Mucosa of rectum (tissue), 2 donors: ENCODE results near the gene KNL1.

Source experiments
- H3K27ac ChIP-seq, 2 donors: one replicate each; pipeline ENCODE4 v1.7.0; 2013; ENCODE audit warnings: inconsistent platforms in 2 of 2, low read depth in 2 of 2, low read length in 2 of 2
- H3K27me3 ChIP-seq, 2 donors: one replicate each; pipeline ENCODE4 v1.7.0; 2013; ENCODE audit warnings: low read length in 2 of 2; ENCODE audit not compliant: control insufficient read depth in 2 of 2, insufficient read depth in 2 of 2
- H3K36me3 ChIP-seq, 2 donors: one replicate each; pipeline ENCODE4 v1.7.0; 2013; ENCODE audit warnings: low read length in 2 of 2; ENCODE audit not compliant: control insufficient read depth in 2 of 2, insufficient read depth in 2 of 2
- H3K4me1 ChIP-seq, 2 donors: one replicate each; pipeline ENCODE4 v1.7.0; 2013; ENCODE audit warnings: low read length in 2 of 2, mild to moderate bottlenecking in 1 of 2; ENCODE audit not compliant: control insufficient read depth in 2 of 2, insufficient read depth in 2 of 2
- H3K4me3 ChIP-seq, 2 donors: one replicate each; pipeline ENCODE4 v1.7.0; 2013; ENCODE audit warnings: low read length in 2 of 2
- H3K9ac ChIP-seq, 2 donors: one replicate each; pipeline ENCODE4 v1.7.0; 2013; ENCODE audit warnings: low read length in 2 of 2, low read depth in 1 of 2, mild to moderate bottlenecking in 1 of 2
- H3K9me3 ChIP-seq, 2 donors: one replicate each; pipeline ENCODE4 v1.7.0; 2013; ENCODE audit warnings: low read length in 2 of 2; ENCODE audit not compliant: control insufficient read depth in 2 of 2
- donor health status: healthy.
- donor health status: Normal muscosa, but diverticular disease.

KNL1 gene

DNA sequence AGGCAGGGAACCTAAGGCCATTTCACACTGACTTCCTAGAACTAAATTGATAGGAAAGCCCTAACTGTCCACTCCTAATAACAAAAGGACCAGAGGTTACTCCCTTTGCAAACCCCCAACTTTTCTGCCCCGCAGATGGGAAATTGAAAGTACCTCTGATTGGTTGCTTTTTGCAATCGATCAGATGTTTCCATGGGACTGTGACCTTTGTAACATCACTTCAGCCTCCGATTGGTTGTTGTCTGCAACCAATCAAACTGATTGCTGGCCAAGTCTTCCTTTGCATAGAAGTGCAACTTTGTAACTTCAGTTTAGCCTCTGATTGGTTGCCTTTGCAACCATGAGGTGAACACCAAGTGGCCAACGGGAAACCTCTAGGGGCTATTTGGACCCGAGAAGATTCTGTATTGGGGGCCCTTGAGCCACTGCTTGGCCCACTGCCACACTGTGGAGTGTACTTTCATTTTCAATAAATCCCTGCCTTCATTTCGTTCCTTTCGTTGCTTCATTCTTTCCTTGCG is 11.3 kb upstream of the KNL1 start:
- H3K27me3 ChIP-seq: no peaks in the 10 kb centered on the region
- peak overlapping the region; percentile 2 to 60 for H3K4me3 ChIP-seq
- H3K9me3 ChIP-seq: no peaks in the 10 kb centered on the region
- H3K9ac ChIP-seq: no peak overlapping the region
- no peaks in the 10 kb centered on the region for H3K4me1 ChIP-seq
- no peak overlapping the region for H3K27ac ChIP-seq
- H3K36me3 ChIP-seq: no peaks in the 10 kb centered on the region

DNA sequence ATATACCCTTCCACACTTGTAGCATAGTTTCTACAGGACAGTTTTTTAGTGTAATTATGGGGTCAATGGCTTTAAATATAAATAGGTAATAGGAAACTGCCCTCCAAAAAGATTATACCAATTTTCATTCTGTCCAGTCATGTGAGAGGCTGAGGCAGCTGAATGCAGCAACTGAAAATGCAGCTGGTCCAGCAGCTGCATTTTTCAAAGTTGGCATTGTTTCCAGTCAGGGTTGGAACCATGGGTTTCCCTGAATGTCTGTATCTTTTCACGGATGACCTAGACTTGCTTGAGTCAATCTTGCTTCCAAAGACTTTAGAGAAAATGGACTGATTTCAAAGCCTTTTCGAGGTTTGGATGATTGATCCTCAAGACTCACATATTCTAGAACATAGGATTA is 9.9 kb upstream of the KNL1 start:
- Histone ChIP-seq H3K4me1 (no peaks in the 10 kb centered on the region), H3K27me3 (no peaks in the 10 kb centered on the region), H3K4me3 (no peak overlapping the region), H3K36me3 (no peaks in the 10 kb centered on the region), H3K9ac (no peak overlapping the region), H3K9me3 (no peaks in the 10 kb centered on the region), H3K27ac (no peak overlapping the region)

DNA sequence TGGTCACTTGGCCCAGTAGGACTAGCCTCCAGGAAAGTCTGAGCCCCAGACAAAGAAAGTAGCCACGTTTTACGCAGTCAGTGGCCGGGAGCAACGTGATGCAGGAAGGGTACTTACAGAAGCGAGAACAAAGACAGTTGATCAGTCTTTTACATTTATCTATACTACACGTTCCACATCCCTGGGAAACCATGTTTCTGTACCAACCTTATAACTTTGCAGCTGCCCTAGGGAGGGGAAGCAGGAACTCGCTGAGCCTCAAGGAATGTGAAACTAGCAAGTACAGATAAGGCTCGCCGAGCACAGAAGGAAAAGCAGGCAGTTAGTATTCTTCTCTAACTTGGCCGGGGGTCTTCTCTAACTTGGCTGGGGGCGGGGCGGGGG is 3.4 kb upstream of the KNL1 start:
- Histone ChIP-seq H3K27ac (no peak overlapping the region), H3K4me3 (no peak overlapping the region)

DNA sequence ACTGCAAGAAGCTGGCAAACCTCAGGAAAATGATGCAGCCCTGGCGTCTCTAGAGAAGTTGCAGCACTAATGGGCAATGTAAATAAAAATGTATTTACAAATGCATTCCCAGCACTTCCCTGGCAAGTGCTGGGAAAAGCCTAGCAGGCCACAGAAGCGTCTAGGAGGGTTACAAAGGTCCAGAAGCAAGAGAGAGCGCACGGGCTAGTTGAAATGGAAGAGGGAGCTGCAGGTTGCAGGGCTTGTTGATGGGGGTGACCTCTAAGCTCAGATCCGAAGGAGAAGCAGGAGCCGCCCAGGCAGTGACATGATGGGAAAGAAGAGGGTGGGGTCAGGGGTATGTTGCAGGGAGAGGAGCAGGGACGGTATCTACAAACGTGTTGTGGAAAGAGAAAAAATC is 2.7 kb upstream of the KNL1 start:
- Histone ChIP-seq H3K9ac (peak overlapping the region in 1 of 2 donors; percentile 38), H3K4me1 (peaks cover 9 to 13% of the 10 kb centered on the region in 2 donors), H3K36me3 (no peaks in the 10 kb centered on the region), H3K4me3 (peak overlapping the region in 1 of 2 donors; percentile 44), H3K27ac (no peak overlapping the region), H3K9me3 (no peaks in the 10 kb centered on the region), H3K27me3 (no peaks in the 10 kb centered on the region)

More for the DNA sequence above, 3.4 kb upstream of the KNL1 start:
- no peaks in the 10 kb centered on the region for H3K36me3 ChIP-seq
- no peaks in the 10 kb centered on the region for H3K9me3 ChIP-seq
- H3K27me3 ChIP-seq: no peaks in the 10 kb centered on the region
- peak overlapping the region in 1 of 2 donors; percentile 38 for H3K9ac ChIP-seq
- peaks cover 9 to 13% of the 10 kb centered on the region in 2 donors for H3K4me1 ChIP-seq

DNA sequence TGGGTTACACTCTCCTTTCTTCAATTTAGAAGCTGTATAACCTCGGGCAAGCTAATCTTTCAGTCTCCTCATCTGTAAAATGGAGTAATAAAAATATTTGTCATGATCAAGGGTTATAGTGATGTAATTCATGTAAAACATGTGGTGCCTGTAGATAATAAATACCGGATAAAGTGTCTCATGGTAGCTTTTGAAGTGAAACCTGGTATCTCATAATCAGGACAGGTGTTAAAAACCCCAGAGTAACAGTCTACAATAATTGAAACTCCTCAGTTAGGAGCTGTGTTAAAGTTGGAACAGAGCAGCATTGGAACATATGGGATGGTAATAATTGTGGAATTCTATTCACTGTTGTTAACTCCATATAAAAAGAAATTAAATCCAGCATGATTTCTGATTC is 884 bp upstream of the KNL1 start:
- Histone ChIP-seq H3K27me3 (no peaks in the 10 kb centered on the region), H3K9ac (no peak overlapping the region), H3K27ac (no peak overlapping the region), H3K4me3 (no peak overlapping the region), H3K36me3 (no peaks in the 10 kb centered on the region), H3K4me1 (peaks cover 9 to 13% of the 10 kb centered on the region in 2 donors), H3K9me3 (no peaks in the 10 kb centered on the region)

DNA sequence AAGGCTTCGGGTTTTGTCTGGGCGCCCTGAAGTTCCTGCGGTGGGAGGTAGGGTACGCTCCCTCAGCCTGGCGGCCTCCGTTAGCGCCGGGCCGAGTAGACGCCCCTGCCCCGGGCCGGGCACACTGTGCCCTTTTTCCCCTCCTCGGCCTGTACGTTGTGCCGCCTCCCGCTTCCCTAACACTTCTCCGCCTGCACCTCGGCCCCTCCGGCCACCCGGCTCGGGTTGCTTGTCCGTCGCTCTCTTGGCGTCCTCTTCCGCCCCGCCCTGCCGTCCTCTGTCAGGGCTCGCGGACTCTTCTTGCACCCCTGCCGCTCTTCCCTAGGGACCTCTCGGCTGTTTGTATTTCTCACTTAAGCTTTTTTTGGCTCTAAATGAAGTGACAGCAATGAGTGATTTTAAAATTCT is 384 bp downstream of the KNL1 start:
- Histone ChIP-seq H3K9ac (peak overlapping the region; percentile 93 to 98), H3K4me1 (peaks cover 9 to 13% of the 10 kb centered on the region in 2 donors)

DNA sequence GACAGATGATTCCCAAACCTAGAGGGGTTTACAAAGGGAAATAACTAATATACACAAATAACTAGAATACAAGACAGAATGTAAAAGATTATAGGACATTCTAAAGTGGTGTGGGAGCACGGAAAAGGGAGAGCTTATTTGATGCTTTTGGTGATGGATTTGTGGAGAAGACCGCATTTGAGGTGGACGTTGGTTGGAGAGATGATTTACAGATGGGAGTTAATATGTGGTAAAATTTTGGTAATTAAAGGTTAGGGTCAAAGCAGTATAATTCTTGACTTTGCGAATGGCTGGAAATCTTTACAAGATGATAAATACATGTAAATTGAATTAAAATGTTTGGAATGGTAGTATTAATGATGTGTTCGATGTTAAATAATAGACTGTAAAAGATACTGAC is 1.2 kb downstream of the KNL1 start:
- Histone ChIP-seq H3K36me3 (no peaks in the 10 kb centered on the region), H3K27ac (no peak overlapping the region), H3K4me3 (peak overlapping the region; percentile 84 to 98), H3K4me1 (peaks cover 9 to 10% of the 10 kb centered on the region in 2 donors), H3K9me3 (no peaks in the 10 kb centered on the region), H3K27me3 (no peaks in the 10 kb centered on the region), H3K9ac (peak overlapping the region in 1 of 2 donors; percentile 93)

More for the DNA sequence above, 384 bp downstream of the KNL1 start:
- Histone ChIP-seq H3K27me3 (no peaks in the 10 kb centered on the region), H3K36me3 (no peaks in the 10 kb centered on the region), H3K27ac (peak overlapping the region; percentile 87 to 93), H3K4me3 (peak overlapping the region; percentile 84 to 98), H3K9me3 (no peaks in the 10 kb centered on the region)

DNA sequence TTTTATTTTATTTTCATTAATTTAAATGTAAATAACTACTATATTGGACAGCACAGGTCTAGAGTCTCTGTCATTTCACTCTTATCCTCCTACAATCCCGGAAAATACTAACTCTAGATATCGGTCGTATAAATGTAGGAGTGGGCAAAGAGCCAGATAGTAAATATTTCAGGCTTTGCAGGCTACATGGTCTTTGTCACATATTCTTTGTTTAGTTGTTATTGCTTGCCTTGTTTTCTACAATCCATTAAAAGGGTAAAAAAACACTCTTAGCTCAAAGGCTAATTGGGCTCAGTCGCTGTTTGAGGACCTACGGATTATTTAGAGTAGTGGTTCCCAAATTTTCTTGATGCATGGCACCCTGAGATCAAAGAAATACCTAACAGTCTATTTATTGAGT is 1.7 kb downstream of the KNL1 start:
- Histone ChIP-seq H3K9ac (no peak overlapping the region), H3K36me3 (no peaks in the 10 kb centered on the region), H3K27me3 (no peaks in the 10 kb centered on the region), H3K4me1 (peaks cover 9% of the 10 kb centered on the region in 2 donors), H3K27ac (no peak overlapping the region), H3K9me3 (no peaks in the 10 kb centered on the region), H3K4me3 (no peak overlapping the region)

DNA sequence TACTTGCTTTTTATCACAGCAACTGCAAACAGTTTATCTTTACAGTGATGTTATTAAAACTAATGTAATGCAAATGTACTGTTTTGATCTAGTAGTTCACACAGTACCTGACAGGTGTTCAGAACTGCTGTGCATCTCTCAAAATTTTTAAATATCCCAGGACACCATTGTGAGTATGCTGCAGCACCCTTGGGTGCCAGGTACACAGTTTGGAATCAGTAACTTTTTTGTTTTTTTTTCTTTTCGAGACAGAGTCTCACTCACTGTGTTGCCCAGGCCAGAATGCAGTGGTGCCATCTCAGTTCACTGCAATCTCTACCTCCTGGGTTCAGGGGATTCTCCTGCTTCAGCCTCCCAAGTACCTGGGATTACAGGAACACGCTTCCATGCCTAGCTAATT is 3.0 kb downstream of the KNL1 start:
- H3K9ac ChIP-seq: no peak overlapping the region

DNA sequence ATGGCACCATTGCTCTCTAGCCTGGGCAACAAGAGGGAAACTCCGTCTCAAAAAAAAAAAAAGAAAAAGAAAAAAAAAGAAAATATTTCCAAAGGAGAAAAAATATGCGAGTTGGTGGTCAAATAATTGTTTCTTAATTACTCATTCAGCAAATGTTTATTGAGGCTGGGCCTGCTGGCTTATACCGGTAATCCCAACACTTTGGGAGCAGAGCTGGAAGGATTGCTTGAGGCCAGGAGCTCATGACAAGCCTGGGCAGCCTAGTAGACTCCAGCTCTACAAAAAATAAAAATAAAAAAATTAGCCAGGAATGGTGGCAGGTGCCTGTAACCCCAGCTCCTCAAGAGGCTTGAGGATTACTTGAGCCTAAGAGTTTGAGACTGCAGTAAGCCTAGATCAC is 4.1 kb downstream of the KNL1 start:
- Histone ChIP-seq H3K9ac (no peak overlapping the region), H3K27me3 (no peaks in the 10 kb centered on the region), H3K9me3 (no peaks in the 10 kb centered on the region), H3K4me1 (peaks cover 6 to 9% of the 10 kb centered on the region in 2 donors), H3K4me3 (no peak overlapping the region), H3K27ac (no peak overlapping the region), H3K36me3 (no peaks in the 10 kb centered on the region)

More for the DNA sequence above, 3.0 kb downstream of the KNL1 start:
- Histone ChIP-seq H3K27ac (no peak overlapping the region), H3K4me3 (no peak overlapping the region), H3K27me3 (no peaks in the 10 kb centered on the region), H3K36me3 (no peaks in the 10 kb centered on the region), H3K9me3 (no peaks in the 10 kb centered on the region), H3K4me1 (peaks cover 6 to 9% of the 10 kb centered on the region in 2 donors)

DNA sequence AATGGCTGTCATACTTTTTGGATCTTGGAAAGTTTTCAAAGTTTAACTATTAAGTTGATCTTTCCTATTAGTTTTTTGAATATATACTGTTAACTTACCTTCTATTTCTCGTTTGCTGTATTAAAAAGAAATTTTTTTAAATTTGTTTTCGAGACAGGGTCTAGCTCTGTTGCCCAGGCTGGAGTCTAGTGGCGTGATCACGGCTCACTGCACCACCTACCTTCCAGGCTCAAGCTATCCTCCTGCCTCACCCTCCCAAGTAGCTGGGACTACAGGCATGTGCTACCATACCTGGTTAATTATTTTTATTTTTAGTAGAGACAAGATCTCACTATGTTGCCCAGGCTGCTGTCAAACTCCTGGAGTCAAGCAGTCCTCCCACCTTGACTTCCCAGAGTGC is 4.6 kb downstream of the KNL1 start:
- no peak overlapping the region for H3K4me3 ChIP-seq
- H3K4me1 ChIP-seq: peaks cover 6 to 9% of the 10 kb centered on the region in 2 donors
- H3K9ac ChIP-seq: no peak overlapping the region
- H3K9me3 ChIP-seq: no peaks in the 10 kb centered on the region
- no peaks in the 10 kb centered on the region for H3K36me3 ChIP-seq
- H3K27me3 ChIP-seq: no peaks in the 10 kb centered on the region
- H3K27ac ChIP-seq: no peak overlapping the region
